GM18909 (cell line): ENCODE results near the gene TUBB1.
"Not testable (repeated sequence)": the region's sequence is repeated elsewhere in the genome, so short reads cannot be mapped to it uniquely, and the experiment has no call there.

Experiments
- ATAC-seq: cut with Tn5 transposase; IDR thresholded peaks from one replicate; pipeline ENCODE4 v1.9.1; 2021; ENCODE audit warnings: mild to moderate bottlenecking; ENCODE audit not compliant: unreplicated experiment, poor library complexity

The TUBB1 gene

GRCh38 chr20:59037386-59037785 is 18.2 kb downstream of the TUBB1 start:
- no peak for ATAC-seq

GRCh38 chr20:59039233-59039632 is 20.0 kb downstream of the TUBB1 start:
- ATAC-seq: no peak

GRCh38 chr20:59040667-59041066 is 21.4 kb downstream of the TUBB1 start:
- ATAC-seq: no peak

GRCh38 chr20:59041487-59041886 is 22.3 kb downstream of the TUBB1 start:
- not testable (repeated sequence) for ATAC-seq

- peak; percentile 34 for ATAC-seq
These were observed 23.0 kb downstream of the TUBB1 start, which contains the start of gene PRELID3B for GRCh38 chr20:59042151-59042795. Gene PRELID3B (minus strand): TSS chr20:59042786. CDS start chr20:59042730, 56 bp downstream.

GRCh38 chr20:59042796-59043631 is 23.8 kb downstream of the TUBB1 start:
- peak; percentile 93 for ATAC-seq

- ATAC-seq: no peak
These were observed 24.5 kb downstream of the TUBB1 start for GRCh38 chr20:59043698-59044097.

GRCh38 chr20:59044295-59044694 is 25.1 kb downstream of the TUBB1 start:
- no peak for ATAC-seq

- no peak for ATAC-seq
These were observed 25.6 kb downstream of the TUBB1 start for GRCh38 chr20:59044796-59045195.

- ATAC-seq: no peak
These were observed 27.6 kb downstream of the TUBB1 start for GRCh38 chr20:59046862-59047261.

- ATAC-seq: no peak
These were observed 28.9 kb downstream of the TUBB1 start for GRCh38 chr20:59047938-59048680.

GRCh38 chr20:59048681-59049030 is 29.4 kb downstream of the TUBB1 start:
- no peak for ATAC-seq

GRCh38 chr20:59050437-59050836 is 31.2 kb downstream of the TUBB1 start:
- no peak for ATAC-seq

GRCh38 chr20:59051666-59052185 is 32.5 kb downstream of the TUBB1 start:
- no peak for ATAC-seq

GRCh38 chr20:59055302-59055701 is 36.1 kb downstream of the TUBB1 start:
- ATAC-seq: no peak

- ATAC-seq: no peak
These were observed 42.9 kb downstream of the TUBB1 start for GRCh38 chr20:59062081-59062480.

- no peak for ATAC-seq
These were observed 44.4 kb downstream of the TUBB1 start for GRCh38 chr20:59063358-59064213.

GRCh38 chr20:59064214-59064722 is 45.0 kb downstream of the TUBB1 start:
- no peak for ATAC-seq

GRCh38 chr20:59068534-59068933 is 49.3 kb downstream of the TUBB1 start:
- no peak for ATAC-seq

GRCh38 chr20:59069026-59069425 is 49.8 kb downstream of the TUBB1 start:
- no peak for ATAC-seq
